MCF 10A (cell line): Measurements from ENCODE around the gene MDGA2. TPM values are rescaled to one million over a fixed set of nuclear protein-coding genes. Genes with fewer than 3 reads are reported as not detected.

Experiments used
- BruUV-seq: library from RNA; stranded (reverse); fragments of 400-500 nt; replicated peaks from 2 replicates; lab custom pipeline; 2021; lab: Mats Ljungman, UMichigan
- CTCF ChIA-PET: fragments of 300-600 bp; sonication (Branson Sonifier 250); formaldehyde crosslinking; extraction: SDS; loops from one replicate; lab custom pipeline; 2021; ENCODE audit warnings: antibody characterized with exemption, inconsistent platforms; lab: Yijun Ruan, JAX
- POLR2A ChIA-PET: fragments of 300-600, 350-650 bp; sonication (Branson Sonifier 250); formaldehyde crosslinking; extraction: SDS; loops from one replicate; lab custom pipeline; 2020; ENCODE audit warnings: antibody characterized with exemption, inconsistent platforms; lab: Yijun Ruan, JAX
- DNase-seq: peaks from one replicate; pipeline ENCODE4 v3.0.0-alpha.2; 2018; ENCODE audit not compliant: unreplicated experiment
- H3K27ac Mint-ChIP-seq: one replicate; pipeline ENCODE4 v1.8.0; 2022; ENCODE audit warnings: mild to moderate bottlenecking, low read depth, mixed read lengths; ENCODE audit not compliant: unreplicated experiment
- H3K27me3 Mint-ChIP-seq: one replicate; pipeline ENCODE4 v1.8.0; 2022; ENCODE audit warnings: mixed read lengths; ENCODE audit not compliant: insufficient read depth, unreplicated experiment
- H3K36me3 Mint-ChIP-seq: one replicate; pipeline ENCODE4 v1.8.0; 2022; ENCODE audit warnings: mild to moderate bottlenecking, moderate library complexity, mixed read lengths; ENCODE audit not compliant: insufficient read depth, unreplicated experiment
- H3K4me1 Mint-ChIP-seq: one replicate; pipeline ENCODE4 v1.8.0; 2022; ENCODE audit warnings: mixed read lengths; ENCODE audit not compliant: insufficient read depth, unreplicated experiment
- H3K4me3 Mint-ChIP-seq: one replicate; pipeline ENCODE4 v1.8.0; 2022; ENCODE audit warnings: mild to moderate bottlenecking, moderate library complexity, mixed read lengths; ENCODE audit not compliant: unreplicated experiment
- H3K9me3 Mint-ChIP-seq: one replicate; pipeline ENCODE4 v1.8.0; 2022; ENCODE audit warnings: mixed read lengths; ENCODE audit not compliant: unreplicated experiment
- CTCF ChIP-seq: fragments of 200-600 bp; IDR thresholded peaks from one replicate; pipeline ENCODE4 v1.8.0; 2022; ENCODE audit warnings: antibody characterized with exemption, mild to moderate bottlenecking; ENCODE audit not compliant: unreplicated experiment
- intact Hi-C: fragments of 100-400 bp; cut with micrococcal nuclease; formaldehyde crosslinking; loops from 2 replicates; pipeline ENCODE4 v1.14.1; 2022
- total RNA-seq: library from RNA; stranded (reverse); gene quantifications from 2 replicates; pipeline ENCODE4 v1.2.3, GENCODE V29; 2022

Gene MDGA2
- total RNA-seq, 1 experiment from 2014 or later, result not detected

- no peak for TF ChIP-seq CTCF
- Mint-ChIP-seq H3K27ac (no peak overlapping the region), H3K4me1 (no peaks in the 10 kb centered on the region), H3K27me3 (peaks cover 8% of the 10 kb centered on the region), H3K9me3 (no peaks in the 10 kb centered on the region), H3K36me3 (no peaks in the 10 kb centered on the region), H3K4me3 (no peak overlapping the region)
- intact Hi-C loops, result no loop called here
- BruUV-seq, result no TSS peak
- ChIA-PET CTCF (no interaction called here), POLR2A (no interaction called here)
- DNase-seq, result no peak
These were observed 56.0 kb downstream of the MDGA2 start for GRCh38 chr14:47619392-47619791.

GRCh38 chr14:47606566-47606965 lies 68.8 kb downstream of the MDGA2 start:
- Mint-ChIP-seq H3K36me3 (no peaks in the 10 kb centered on the region), H3K9me3 (no peaks in the 10 kb centered on the region), H3K4me3 (no peak overlapping the region), H3K27me3 (peaks cover 17% of the 10 kb centered on the region), H3K27ac (no peak overlapping the region), H3K4me1 (no peaks in the 10 kb centered on the region)
- ChIA-PET POLR2A (no interaction called here), CTCF (no interaction called here)
- no peak for DNase-seq
- intact Hi-C loops, result no loop called here
- no peak for TF ChIP-seq CTCF
- no TSS peak for BruUV-seq

DNA sequence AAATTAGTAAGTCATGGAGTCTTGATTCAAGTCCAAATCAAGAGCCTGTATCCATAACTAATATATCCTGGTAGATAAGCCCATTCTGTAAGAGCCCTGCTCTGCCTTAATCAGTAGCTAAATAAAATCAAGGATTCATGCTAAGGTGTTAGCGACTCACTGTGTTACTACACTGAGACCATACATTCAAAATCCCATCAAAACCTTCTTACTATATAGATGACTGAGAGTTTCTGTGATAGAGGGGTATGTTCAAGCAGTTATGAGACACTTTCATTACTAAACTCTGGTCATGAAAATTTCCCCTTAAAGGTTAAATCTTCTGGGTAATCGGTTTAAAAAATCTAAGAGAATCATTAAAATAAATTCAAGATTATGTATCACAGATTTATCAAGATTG lies 78.5 kb downstream of the MDGA2 start:
- Mint-ChIP-seq H3K9me3 (no peaks in the 10 kb centered on the region), H3K4me1 (peaks cover 5% of the 10 kb centered on the region), H3K27ac (no peak overlapping the region), H3K27me3 (peaks cover 11% of the 10 kb centered on the region), H3K4me3 (no peak overlapping the region), H3K36me3 (no peaks in the 10 kb centered on the region)
- CTCF ChIA-PET, result no interaction called here
- no peak for TF ChIP-seq CTCF
- no peak for DNase-seq
- no TSS peak for BruUV-seq
- intact Hi-C loops, result no loop called here
- POLR2A ChIA-PET, result interaction anchor here (0.6 kb wide), 1 partner anchor 546 kb away, joined by 3 read pairs; no protein-coding TSS in a partner anchor

DNA sequence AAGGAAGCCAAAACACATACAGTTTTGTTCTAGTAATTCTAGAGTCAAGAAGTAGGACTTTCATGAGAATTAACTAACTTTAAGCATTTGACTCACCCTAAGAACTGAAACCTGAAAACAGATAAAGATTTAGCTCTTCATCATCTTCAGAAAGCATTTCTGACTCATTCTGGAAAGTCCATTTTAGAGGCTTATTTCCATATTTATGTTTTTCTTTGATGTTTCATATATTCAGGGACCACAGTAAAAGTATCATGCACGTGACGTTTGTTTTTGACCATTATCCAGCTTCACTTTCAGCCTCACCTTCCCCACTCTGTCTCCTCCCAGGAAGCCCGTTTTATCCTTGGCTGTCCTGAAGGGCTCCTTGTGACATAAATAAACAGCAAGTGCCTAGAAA lies 79.2 kb downstream of the MDGA2 start:
- Mint-ChIP-seq H3K4me3 (no peak overlapping the region), H3K27me3 (peaks cover 11% of the 10 kb centered on the region), H3K27ac (no peak overlapping the region), H3K36me3 (no peaks in the 10 kb centered on the region), H3K9me3 (no peaks in the 10 kb centered on the region), H3K4me1 (peaks cover 5% of the 10 kb centered on the region)
- TF ChIP-seq CTCF, result no peak
- intact Hi-C loops, result no loop called here
- BruUV-seq, result no TSS peak
- CTCF ChIA-PET, result no interaction called here
- POLR2A ChIA-PET, result interaction anchor here (0.6 kb wide), 1 partner anchor 547 kb away, joined by 3 read pairs; no protein-coding TSS in a partner anchor
- no peak for DNase-seq
